HG02870 (cell line): ENCODE results near the gene TBX20.
"Not testable (repeated sequence)": the region's sequence is repeated elsewhere in the genome, so short reads cannot be mapped to it uniquely, and the experiment has no call there.

ENCODE experiments used
- ATAC-seq: cut with Tn5 transposase; IDR thresholded peaks from one replicate; pipeline ENCODE4 v1.9.1; 2021; ENCODE audit warnings: mild to moderate bottlenecking, moderate library complexity; ENCODE audit not compliant: unreplicated experiment

Gene TBX20

DNA sequence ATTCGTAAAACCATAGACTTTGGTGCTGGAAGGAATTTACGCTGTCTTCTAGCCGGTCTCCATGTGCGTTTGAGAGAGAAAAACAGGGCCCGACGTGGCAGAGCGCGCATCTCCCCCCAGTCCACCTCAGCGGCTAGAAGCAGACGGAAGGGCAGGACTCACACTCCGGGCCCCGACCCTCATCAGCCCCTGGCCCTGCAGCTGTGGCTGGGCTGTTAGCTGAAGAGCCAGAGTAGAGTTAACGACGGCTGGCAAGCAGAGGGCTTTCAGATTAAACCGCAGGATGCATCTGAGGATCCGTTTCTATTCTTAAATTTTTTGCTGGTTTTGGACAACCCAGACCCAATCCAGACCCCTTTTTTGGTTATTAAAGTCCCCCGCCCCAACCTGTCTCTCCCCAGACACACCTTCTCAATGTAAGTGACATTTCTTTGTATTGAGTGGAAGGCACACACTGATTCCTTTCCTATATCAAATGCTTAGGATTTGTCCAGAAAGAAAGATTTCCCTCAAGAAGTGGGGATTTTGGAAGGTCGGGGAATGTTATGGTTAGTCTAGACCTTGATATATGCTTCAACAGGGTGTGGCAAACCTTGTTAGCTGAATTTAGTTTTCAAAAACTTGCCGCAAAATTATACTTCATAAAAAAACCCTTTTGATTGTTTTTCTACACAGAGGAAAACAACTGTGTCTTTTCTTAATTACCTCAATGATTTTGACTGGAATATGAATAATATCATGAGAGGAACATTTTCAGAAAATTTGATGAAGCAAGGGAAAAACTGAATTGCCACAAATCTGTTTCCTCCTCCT is 1.7 kb upstream of the TBX20 start:
- ATAC-seq = no peak

DNA sequence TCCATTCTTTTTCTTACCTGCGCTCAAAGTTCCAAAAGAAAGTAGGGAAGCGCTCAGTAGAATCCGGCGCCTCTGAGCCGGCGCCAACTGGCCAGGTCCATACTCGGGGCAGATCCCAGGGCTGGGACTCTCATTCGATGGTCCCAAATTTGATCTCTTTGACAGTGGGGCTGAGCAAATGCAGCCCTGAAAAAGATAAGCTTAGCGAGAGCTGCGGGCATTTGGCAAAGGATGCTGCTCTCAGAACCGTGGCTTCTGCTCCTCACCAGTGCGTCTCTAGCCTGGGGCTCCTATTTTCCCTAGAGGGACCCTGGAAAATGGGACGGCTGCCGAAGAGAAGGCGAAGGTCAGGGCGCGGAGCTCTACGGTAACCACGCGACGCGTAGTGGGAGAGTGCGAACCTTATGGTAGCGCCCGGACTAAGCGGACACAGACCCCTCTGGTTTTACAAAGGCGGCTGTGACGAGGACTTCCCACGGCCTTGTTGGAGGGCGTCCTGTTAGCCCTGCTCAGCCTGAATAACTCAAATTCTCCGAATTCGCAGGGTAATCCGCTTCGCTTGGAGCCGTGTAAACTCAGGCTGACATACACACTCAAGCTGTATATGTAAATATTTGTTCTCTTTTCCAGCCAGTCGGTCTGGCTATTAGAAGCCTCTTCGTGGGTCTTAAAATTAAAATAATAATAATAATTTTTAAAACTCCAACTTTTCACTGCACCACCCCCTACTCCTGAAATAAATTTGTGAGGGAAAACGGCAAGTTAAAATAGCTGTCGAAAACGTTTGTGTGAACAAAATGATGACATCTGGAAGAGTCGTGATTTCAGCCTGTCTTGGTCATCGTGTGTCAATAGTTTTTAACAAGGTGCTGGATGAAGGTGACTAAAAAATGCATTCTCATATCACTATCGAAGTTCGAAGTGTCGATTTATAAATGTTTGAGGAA is 869 bp upstream of the TBX20 start:
- ATAC-seq = no peak

DNA sequence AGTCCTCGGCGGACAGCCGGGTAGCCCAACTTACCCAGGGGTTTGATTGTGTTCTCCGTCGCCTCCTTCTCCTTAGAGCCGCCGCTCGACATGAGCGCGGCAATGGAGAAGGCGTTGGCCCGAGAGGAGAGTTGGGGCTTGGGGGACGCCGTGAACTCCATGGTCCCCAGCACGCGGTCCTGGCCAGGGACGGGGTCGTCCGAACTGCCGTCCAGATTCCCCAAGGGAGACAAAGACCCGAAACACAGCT is 515 bp downstream of the TBX20 start:
- ATAC-seq = no peak

DNA sequence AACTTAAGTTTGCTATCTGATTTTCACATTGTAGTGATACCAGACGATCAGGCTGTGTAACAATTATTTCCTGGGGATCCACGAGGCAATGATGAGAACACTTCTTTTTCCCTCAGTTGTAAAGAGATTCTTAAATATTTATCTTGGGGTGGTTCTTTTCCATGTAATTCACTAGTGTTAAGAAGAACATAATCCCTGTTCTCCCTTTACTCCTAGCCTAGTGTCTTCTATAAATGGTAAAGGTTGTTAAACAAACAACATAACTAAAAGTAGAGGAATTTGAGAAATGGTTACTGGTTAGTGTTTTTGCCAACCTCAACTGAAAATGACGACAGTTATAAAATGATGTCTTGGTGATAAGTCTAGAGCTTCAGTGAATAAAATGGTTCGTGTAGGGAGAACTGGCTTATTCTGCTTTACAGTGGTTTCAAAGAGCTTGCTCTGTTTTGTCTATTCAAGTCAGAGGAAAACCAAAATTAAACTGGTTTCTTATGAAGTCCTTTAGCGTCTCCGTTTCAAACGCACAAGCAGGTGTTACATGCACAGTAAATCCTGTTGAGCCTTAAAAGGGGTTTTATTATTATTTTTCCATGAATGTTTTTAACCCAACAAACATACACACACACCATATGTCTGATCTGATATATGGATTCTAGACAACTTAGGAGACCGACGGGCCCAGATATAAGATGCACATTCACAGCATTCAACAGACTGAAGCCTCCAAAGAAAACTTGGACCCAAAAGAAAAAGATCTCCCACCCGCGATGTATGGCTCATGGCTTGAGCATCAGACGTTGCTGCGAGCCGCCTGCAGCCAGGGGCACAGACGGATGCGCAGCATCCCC is 1.1 kb downstream of the TBX20 start:
- ATAC-seq = no peak

DNA sequence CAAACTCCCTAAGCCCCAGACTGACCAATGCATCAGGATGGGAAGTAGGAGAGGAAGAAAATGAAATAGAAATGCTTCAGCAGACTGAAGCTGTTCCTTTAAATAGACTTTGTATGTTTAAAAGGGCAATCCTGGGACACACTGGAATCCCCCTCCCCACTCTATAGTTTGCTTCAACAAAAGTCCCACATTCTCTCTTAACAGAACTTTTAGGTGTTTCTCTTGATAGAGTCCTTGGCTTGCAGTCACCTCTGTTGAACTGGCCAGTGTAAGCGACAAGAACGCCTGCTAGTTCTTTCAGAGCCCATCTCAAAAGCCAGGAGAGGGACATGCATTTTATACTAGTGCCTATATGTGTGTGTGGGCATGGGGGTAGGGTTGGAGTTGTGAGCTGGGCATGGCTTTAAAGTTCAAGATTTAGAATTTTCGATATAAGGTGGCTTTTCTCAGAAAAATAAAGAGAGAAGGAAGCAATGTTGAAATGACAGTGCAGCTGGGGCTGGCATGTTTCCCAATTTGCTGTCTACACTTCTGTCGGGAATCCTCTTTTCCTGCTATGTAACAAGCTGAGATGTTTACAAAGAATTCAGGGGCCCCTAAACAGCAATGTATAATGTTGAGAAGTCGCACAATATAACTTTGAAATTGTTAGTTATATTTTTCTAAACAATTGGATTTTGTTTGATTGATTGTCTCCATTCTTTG is 2.1 kb downstream of the TBX20 start:
- no peak for ATAC-seq

DNA sequence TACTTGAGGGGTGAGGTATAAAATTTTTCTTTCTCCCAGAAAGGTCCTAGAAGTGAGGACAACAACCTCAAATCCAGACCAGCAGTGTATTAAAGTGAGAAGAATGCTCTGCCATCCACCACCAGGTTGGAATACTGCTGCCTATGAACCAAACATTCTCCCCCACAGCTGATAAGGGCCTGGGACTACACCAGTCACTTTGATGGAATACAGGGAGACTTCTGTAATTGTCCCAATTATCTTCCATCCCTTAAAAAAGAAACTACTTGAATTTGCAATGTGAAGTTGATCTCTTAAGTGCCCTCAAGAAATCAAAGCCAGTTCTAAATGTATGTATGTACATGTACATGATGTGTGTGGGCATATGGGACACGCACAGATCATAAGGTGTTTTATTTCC is 3.0 kb downstream of the TBX20 start:
- ATAC-seq = no peak

DNA sequence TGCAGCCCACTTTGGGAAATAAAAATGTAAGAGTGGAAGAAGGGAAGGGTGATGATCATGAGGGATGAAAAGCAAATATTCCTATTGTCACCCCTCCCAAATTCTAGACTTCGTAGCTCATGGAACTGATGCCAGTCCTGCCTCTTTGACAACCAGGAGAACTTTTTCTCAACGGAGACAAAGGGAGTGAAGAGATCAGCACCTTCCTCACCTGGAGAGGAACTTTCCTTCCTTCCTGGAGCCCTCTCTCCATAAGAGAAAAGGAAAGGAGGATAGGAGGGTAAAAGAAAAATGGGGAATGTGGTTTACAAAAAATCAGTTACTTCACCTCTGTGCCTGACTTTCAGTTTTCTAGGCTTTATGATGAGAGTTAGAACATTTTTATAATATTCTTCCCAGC is 3.4 kb downstream of the TBX20 start:
- ATAC-seq = no peak

DNA sequence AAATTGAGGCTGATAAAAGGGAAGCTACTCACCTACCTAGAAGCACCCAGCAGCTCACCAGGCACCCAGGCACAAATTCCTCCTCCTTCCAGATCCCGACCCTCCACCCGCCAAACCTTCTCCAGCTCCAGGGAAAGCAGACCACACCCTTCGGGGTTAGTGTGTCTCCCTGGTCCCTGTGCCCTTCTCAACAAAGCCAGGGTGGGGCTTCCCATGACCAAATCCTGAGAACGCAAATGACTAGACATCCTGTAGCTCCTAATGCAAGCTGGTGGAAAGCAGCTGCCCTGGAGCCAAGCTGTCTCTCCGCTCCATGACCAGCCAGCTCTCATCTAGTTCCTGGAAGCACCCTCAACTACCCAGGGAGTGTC is 4.4 kb downstream of the TBX20 start:
- ATAC-seq = no peak

DNA sequence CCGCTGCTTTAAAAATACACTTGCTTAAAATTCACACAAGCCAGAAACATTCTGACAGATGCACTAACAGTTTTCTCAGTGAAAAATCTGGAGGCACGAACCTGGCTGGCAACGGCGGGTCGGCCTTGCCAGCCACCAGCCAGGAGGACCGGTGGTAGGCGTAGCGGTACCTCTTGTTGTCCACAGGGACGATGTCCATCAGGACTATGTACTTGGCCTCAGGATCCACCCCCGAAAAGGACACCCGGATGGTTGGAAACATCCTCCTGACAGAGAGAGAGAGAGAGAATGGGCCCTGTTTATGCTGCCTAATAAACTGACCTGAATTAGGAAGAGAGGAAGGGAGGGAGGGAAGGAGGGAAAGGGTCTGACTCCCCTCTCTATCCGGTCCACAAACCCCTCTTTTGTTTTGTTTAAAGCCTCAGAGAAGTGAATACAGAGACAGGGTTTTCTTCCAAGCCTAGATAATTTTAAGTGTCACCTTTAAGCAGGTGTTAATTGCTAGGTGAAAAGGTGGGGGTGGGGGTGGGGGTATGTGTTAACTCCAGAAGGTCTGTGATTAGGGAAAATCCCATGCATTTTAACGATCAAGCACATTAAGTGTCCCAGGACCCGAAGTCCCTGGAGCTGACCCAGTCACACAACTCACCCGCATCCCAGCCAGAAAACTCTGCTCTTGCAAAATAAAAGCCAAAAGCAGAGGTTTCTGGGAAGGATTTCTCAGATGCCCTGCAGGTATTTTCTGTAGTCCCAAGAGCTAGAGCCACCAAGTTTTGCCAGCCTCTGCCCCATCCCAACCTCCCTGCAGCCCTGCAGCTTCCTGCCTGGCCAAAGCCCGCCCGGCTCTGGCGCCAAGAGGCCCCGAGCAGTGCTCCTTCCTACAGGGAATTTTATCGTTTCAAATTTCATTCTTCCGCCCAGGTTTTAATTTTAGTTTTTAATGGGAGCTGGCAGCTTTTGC is 5.0 kb downstream of the TBX20 start:
- ATAC-seq = no peak

DNA sequence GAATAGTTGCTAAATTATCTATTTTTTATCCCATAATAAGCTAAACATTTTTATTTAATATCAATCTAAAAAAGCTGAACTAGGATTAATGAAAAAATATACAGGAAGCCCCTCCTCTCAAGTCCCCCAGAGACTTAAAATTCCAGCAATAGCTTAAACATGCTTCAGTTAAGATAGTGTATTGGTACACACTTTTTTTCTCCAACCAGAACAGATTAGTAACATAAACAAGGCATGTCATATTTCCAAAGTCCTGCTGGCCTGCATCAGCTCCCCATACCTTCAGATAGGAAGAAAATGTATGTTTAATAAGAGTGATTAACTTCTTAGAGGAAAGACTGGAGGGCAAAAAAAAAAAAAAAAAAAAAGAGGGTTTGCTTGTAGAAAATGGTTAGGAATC is 7.1 kb downstream of the TBX20 start:
- no peak for ATAC-seq

DNA sequence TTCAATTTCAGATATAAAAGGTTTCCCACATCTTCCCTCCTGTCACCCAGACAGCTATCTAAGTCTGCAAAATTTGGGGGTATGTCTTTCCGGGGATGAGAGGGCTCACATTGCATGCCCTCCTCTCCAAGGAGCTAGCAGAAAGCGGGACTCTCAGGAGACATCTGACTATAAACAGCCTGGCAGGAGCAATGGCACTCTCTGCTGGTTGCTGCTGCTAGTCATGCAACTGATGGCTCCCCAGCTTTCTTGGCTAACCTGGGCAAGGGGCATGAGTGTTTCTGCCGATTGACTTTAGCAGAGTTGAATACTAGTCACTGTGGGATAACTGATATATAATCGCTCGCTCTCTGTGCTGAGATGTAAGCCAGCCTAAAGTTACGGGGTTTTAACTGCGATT is 12.0 kb downstream of the TBX20 start:
- ATAC-seq = no peak

DNA sequence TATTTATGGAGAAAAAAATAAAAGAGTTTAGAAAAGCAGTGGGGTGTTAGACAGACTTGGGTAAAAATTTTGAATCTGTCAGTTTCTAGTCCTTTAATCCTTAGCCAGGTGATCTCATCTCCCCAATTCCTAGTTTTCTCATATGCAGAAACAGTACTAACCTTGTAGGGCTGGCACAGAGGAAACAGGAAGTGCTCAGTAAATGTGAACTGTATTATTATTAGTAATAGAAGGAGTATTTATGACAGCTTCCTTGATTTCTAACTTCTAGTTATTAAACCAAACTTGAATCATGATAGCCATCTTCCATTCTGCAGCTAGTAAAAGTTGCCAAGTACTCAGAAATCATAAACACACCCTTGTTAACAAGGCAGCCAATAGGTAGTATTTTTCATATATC is 12.5 kb downstream of the TBX20 start:
- no peak for ATAC-seq

DNA sequence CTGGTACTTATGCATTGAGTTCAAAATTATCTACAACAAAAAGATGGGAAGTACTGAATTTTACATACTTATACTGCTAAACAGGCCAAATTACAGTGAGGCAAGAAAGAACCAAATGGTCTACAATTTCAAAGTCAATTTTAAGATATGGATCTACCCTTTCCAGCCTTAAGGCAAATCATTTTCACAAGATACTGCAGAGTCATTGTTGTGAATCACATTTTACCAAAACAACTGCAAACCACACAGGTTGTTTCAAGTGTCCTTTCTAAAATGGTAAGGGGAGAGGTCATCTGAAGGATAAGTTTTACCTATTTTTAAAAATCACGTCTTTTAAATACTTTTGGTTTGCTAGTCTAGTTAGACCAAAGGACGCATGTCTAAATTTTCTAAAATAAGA is 12.9 kb downstream of the TBX20 start:
- not testable (repeated sequence) for ATAC-seq

DNA sequence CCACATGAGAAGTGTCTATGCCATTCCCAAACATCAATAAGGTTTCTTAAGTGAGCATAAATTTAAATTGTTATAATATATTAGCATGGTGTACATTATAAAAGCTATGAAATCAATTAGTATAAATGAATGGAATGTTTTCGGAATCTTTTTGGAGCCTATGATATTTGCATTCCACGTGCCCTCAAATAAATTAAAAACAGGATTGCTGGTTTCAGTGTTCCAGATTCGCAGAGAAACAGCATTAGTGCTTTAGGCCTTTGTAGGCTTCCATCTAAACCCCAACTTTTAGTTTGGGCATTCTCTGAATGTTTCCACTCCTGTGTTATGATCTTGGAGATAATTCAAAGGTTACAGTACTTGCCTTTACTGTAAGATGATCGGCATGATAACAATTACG is 15.4 kb downstream of the TBX20 start:
- ATAC-seq = not testable (repeated sequence)

DNA sequence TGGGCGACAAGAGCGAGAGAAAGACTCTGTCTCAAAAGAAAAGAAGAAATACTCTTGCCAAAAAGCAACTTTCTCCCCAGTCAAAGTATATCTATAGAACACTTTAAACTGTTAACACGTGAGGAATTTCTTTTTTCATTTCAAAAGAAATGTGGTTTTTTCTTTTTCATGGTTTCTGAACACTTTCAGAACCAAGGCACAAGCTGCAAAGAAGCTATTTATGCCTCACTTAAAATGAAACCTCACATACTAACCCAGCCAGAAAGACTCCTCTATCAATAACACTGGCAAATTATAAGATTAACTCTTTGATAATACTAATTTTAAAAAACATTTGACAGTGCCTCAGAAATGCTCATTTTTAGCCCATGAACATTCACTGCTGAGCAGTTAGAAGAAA is 20.9 kb downstream of the TBX20 start:
- no peak for ATAC-seq

DNA sequence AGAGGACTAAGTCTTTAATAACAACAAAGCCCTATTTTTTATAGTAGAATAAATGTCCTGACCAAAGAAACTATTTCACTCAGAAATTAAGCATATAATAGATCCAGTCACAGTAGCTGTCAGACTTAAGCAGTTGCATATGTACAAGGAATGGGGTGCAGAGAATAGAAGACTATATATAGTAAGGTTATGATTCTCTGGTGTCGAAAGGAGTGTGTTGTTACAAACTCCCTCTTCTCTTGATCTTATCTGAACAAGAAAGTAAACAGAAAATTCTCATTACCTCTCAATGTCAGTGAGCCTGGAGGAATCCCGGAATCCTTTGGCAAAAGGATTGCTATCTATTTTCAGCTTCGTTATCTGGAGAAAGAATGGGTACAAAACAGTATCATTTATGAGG is 22.7 kb downstream of the TBX20 start:
- ATAC-seq = not testable (repeated sequence)

DNA sequence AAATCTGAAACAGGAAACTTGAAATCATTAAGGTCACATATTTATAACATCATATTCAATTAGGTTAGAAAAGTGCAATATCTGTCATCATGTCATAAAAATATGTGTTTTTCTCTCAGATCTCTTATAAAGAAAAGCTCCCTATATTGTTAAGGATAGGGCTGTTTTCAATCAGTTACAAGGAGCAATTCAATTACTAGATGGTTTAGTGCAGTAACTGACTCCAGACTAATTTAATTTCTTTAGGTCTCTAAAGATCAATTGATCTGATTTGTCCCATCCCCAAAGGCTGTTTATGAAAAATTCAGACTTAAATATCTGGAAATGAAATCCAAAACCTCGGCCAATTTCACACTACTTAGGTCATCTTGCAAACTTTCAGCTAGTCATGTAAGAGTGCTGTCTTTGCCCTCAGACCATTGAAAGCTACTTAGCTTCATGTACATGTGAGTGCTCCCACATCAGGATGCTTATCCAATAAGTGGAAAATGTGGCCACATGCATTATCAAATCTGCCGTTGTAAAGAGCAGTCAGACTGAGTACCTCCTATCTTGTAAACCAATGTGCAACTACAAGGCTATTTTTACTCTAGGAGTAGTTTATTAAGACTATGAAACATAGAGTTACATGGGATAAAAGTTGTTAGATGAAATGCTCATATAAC is 24.7 kb downstream of the TBX20 start:
- ATAC-seq = not testable (repeated sequence)

DNA sequence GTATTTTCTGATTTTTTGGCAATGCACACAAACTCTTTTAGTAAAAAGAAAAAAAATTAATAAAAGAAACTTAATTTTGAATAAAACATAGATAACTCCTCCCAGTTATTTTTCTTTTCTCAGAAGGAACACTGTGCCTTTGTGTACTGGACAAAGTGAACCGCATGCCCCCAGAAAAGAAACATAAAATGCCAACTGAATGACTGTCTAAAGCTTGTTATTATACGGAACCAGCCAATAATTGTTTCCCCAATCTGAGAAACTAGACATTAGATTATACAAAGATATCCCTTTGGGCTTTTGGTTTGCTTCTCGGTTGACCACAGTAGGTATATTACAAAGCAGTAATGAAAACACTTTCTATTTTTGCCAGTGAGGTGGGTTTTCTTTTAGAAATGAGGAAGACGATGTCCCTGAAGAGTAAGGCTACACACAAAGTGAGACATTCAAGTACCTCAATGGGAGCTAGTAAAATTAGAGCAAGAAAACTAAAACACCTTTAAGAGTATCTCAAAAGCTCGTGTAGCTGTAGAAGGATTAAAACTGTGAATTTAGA is 25.3 kb downstream of the TBX20 start:
- peak; percentile 49 for ATAC-seq

DNA sequence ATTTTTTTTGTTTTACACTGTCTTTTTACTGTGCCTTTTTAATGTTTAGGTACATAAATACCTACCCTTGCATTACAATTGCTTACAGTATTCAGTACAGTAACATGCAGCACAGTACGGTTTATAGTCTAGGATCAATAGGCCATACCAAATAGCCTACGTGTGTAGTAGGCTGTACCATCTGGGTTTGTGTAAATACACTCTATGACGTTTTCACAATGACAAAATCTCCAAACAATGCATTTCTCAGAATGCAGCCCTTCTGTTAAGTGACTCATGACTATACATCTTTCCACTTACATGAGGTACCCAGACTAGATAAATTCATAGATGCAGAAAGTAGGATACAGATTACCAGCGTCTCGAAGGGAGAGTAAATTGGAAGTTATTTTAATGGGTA is 26.5 kb downstream of the TBX20 start:
- not testable (repeated sequence) for ATAC-seq
